ENCODE data around the gene SFTPB.

GRCh38 chr2:85694052-85695025 lies 26.3 kb upstream of the SFTPB start, which contains the start of gene GNLY:
- TF ChIP-seq CTCF (IDR thresholded peaks at IDR 0.05) (no peak), POLR2A (IDR thresholded peaks at IDR 0.05) (no peak)

Measured in heart left ventricle (tissue), 13 donors.